K562 (cell line): ENCODE results near the gene HMGCL. TPM values are rescaled to one million over a fixed set of nuclear protein-coding genes. Genes with fewer than 3 reads are reported as not detected.
A peak's percentile ranks its signal among the peaks of the same experiment; 100 is the strongest.

Source experiments
- CXXC5 ChIP-seq: fragments of 250-450 bp; sonication (Bioruptor Pico); IDR thresholded peaks from 2 replicates; pipeline ENCODE4 v1.8.0; 2022; ENCODE audit warnings: inconsistent platforms, mild to moderate bottlenecking, moderate library complexity
- GMEB1 ChIP-seq: fragments of 250-450 bp; sonication (Bioruptor Pico); IDR thresholded peaks from 2 replicates; pipeline ENCODE4 v1.4.0; 2020; ENCODE audit warnings: mild to moderate bottlenecking
- HDAC3 ChIP-seq: fragments of 450-650 bp; IDR thresholded peaks from 2 replicates; pipeline ENCODE4 v1.6.1; 2018; ENCODE audit warnings: borderline replicate concordance, mild to moderate bottlenecking, moderate library complexity; ENCODE audit not compliant: partially characterized antibody
- KLF1 ChIP-seq: fragments of 450-650 bp; IDR thresholded peaks from 2 replicates; pipeline ENCODE4 v1.6.1; 2016; ENCODE audit warnings: missing genetic modification characterization, missing compliant biosample characterization
- MCM2 ChIP-seq: fragments of 450-650 bp; IDR thresholded peaks from 2 replicates; pipeline ENCODE4 v1.6.1; 2017; ENCODE audit warnings: low read depth, mild to moderate bottlenecking
- MTA3 ChIP-seq: fragments of 450-650 bp; formaldehyde crosslinking; IDR thresholded peaks from 2 replicates; pipeline ENCODE4 v1.6.1; 2017; ENCODE audit warnings: mild to moderate bottlenecking, borderline replicate concordance
- MXD1 ChIP-seq: fragments of 250-450 bp; sonication (Bioruptor Pico); IDR thresholded peaks from 2 replicates; pipeline ENCODE4 v1.8.0; 2021; ENCODE audit warnings: borderline replicate concordance, mild to moderate bottlenecking, moderate library complexity; ENCODE audit not compliant: poor library complexity, severe bottlenecking
- NFE2 ChIP-seq: IDR thresholded peaks from 2 replicates; pipeline ENCODE4 v1.6.1; 2014; ENCODE audit warnings: antibody characterized with exemption, low read depth
- NR0B1 ChIP-seq: fragments of 450-650 bp; IDR thresholded peaks from one replicate; pipeline ENCODE4 v1.6.1; 2018; ENCODE audit warnings: mild to moderate bottlenecking, moderate library complexity; ENCODE audit not compliant: partially characterized antibody
- RBM22 ChIP-seq: fragments of 200-400 bp; formaldehyde crosslinking; IDR thresholded peaks from 2 replicates; pipeline ENCODE4 v1.6.1; 2018; ENCODE audit warnings: low read length, low read depth; ENCODE audit not compliant: poor library complexity, severe bottlenecking
- SMARCA4 ChIP-seq: fragments of 450-650 bp; IDR thresholded peaks from 2 replicates; pipeline ENCODE4 v1.6.1; 2016
- YBX1 ChIP-seq: fragments of 450-650 bp; IDR thresholded peaks from 2 replicates; pipeline ENCODE4 v1.7.1; 2016; ENCODE audit warnings: mild to moderate bottlenecking
- ZBTB5 ChIP-seq: fragments of 450-650 bp; IDR thresholded peaks from 2 replicates; pipeline ENCODE4 v1.6.1; 2017; ENCODE audit warnings: antibody characterized with exemption
- ZFP91 ChIP-seq: sonication (generic); formaldehyde crosslinking; IDR thresholded peaks from 2 replicates; pipeline ENCODE4 v1.8.0; 2022; ENCODE audit warnings: mild to moderate bottlenecking, missing genetic modification reagents
- ZNF280B ChIP-seq: fragments of 250-450 bp; sonication (Bioruptor Pico); IDR thresholded peaks from 2 replicates; pipeline ENCODE4 v1.5.1; 2021; ENCODE audit warnings: mild to moderate bottlenecking
- ZNF77 ChIP-seq: fragments of 250-450 bp; sonication (Bioruptor Pico); IDR thresholded peaks from 2 replicates; pipeline ENCODE4 v1.5.0; 2020
- polyA plus RNA-seq, 8 experiments: library from polyadenylated mRNA; depleted of rRNA in 4 of 8; stranded (reverse) in 5 of 8; unstranded in 3 of 8; fragments of >200 nt; fragmentation: Nextera tagmentation in 2 of 8; fragmentation: Illumina TruSeq in 1 of 8; extraction: Ambion mirVana in 2 of 8; extraction: Trizol in 1 of 8; gene quantifications; 2 replicates each; pipeline versions ENCODE4 v1.2.1 to v1.2.3, GENCODE V29; 2011 to 2014; ENCODE audit warnings: inconsistent platforms in 1 of 8, missing spikeins in 1 of 8
- total RNA-seq, 7 experiments: library from RNA; depleted of rRNA in 6 of 7; stranded (reverse); fragments of >200 nt in 6 of 7; fragmentation: Illumina TruSeq in 2 of 7; extraction: Trizol in 2 of 7; gene quantifications; 2 replicates each; pipeline versions ENCODE4 v1.2.1 to v1.2.3, GENCODE V29; 2011 to 2021; ENCODE audit warnings: low replicate concordance in 1 of 7

The HMGCL gene
- total and polyA plus RNA-seq, 9 of the 15 experiments (the other 6 are each of a cell fraction or from before 2014, with no cell fraction given) = 18.0 to 82.2 (median 24.2) TPM

GRCh38 chr1:23809751-23810171 is 15.5 kb downstream of the HMGCL start (continued):
- TF ChIP-seq ZNF280B (CRISPR knock-in tag) (no peak), ZFP91 (no peak), CXXC5 (CRISPR knock-in tag) (no peak), ZBTB5 (no peak), NR0B1 (no peak), RBM22 (no peak), GMEB1 (no peak), SMARCA4 (peak; percentile 18; the same call in 1 of the 2 replicates), KLF1 (no peak), MXD1 (CRISPR knock-in tag) (no peak), MTA3 (peak; percentile 72; the same call in 1 of the 2 replicates), YBX1 (no peak), MCM2 (no peak), ZNF77 (no peak), HDAC3 (no peak), NFE2 (no peak)
